Measurements from ENCODE around the gene TBCB. TPM values are rescaled to one million over a fixed set of nuclear protein-coding genes. Genes with fewer than 3 reads are reported as not detected.

Gene TBCB
- total RNA-seq, 2 experiments from 2014 or later = 141 to 166 TPM

DNA sequence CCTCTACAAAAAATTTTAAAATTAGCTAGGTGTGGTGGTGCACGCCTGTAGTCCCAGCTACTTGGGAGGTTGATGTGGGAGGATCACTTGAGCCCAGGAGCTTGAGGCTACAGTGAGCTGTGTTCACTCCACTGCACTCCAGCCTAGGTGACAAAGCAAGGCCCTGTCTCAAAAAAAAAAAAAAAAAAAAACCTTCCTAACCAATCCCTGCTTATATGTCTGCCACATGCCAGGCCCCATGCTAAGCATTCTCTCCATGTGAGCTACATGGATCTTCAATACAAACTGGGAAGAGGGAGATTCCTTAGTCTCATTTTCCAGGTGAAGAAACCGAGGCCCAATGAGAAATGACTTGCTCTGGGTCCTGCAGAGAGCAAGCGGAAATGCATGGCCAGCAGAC lies 6.6 kb upstream of the TBCB start:
- CTCF ChIA-PET = no interaction called here
- no peak overlapping the region for H3K4me3 Mint-ChIP-seq
- ATAC-seq = no peak
- peaks cover 10% of the 10 kb centered on the region for H3K36me3 Mint-ChIP-seq
- no peak overlapping the region for H3K27ac Mint-ChIP-seq
- peaks cover 8% of the 10 kb centered on the region for H3K4me1 Mint-ChIP-seq
- no peaks in the 10 kb centered on the region for H3K27me3 Mint-ChIP-seq
- DNase-seq = no peak
- H3K9me3 Mint-ChIP-seq (ENCODE audit: low read depth) = no peaks in the 10 kb centered on the region

DNA sequence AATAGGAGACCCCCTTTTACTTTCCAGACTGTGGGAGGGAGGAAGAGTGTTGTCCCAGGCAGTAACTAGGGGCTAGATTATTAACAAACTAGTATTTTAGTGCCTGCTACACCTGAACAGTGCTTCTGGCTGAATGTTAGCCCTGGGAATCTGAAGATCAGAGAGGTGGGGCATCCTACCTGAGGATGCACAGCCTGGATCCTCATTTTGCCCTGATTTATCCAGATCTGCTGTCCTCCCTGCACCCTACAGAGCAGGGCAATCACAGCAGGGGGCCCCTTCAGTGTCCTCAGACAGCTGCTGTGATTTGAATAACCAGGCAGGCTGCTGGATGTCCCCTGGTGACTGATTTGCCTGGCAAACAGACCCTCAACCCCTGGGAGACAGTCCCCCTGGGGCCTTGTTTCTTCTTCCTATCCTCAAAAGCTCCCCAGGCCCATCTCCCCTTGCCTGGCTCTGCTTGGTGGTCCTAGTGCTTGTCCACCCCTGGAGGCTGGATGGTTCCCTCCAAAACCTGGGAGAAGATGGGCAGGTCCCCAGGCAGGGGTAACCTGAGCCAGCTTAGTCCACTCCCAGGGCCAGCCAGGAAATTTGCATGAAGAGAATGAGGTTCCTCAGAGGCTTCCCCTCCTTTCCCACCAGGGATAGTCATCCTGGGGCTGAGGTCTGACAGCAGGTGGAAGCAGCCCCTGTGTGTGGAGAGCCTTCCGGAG lies 4.6 kb upstream of the TBCB start, which contains the start of gene OVOL3:
Gene OVOL3 (plus strand): TSS at position 657 of the 713 bp plus-strand sequence. CDS start 60 bp downstream, outside the sequence.
- DNase-seq (no peak), ATAC-seq (no peak)
- H3K36me3 Mint-ChIP-seq = peaks cover 8% of the 10 kb centered on the region
- H3K27ac Mint-ChIP-seq = peak within 1 kb of the TSS; percentile 26
- H3K4me3 Mint-ChIP-seq = no peak within 1 kb of the TSS
- H3K27me3 Mint-ChIP-seq = peaks cover 2% of the 10 kb centered on the region
- CTCF ChIA-PET = no interaction called here
- peaks cover 15% of the 10 kb centered on the region for H3K4me1 Mint-ChIP-seq
- no peaks in the 10 kb centered on the region for H3K9me3 Mint-ChIP-seq (ENCODE audit: low read depth)

- Mint-ChIP-seq H3K36me3 (peaks cover 8% of the 10 kb centered on the region), H3K4me3 (no peak overlapping the region), H3K4me1 (peaks cover 18% of the 10 kb centered on the region), H3K27ac (no peak overlapping the region), H3K27me3 (peaks cover 2% of the 10 kb centered on the region), H3K9me3 (ENCODE audit: low read depth) (no peaks in the 10 kb centered on the region)
- DNase-seq (no peak), ATAC-seq (no peak)
- CTCF ChIA-PET = no interaction called here
Observed at GRCh38 chr19:36111200-36111539, 4.1 kb upstream of the TBCB start.

DNA sequence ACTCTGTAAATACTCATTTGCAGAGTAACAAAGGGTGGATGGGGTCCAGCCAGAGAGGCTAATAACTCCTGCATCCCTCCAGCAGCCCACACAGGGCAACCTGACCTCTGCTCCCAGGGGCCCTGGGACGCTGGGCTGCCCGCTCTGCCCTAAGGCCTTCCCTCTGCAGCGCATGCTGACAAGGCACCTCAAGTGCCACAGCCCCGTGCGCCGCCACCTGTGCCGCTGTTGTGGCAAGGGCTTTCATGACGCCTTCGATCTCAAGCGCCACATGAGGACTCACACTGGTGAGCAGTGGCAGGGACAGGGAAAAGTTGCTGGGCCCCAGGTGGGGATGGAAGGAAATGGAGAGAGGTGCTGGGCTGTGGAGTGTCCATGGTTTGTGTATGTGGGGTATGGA lies 2.6 kb upstream of the TBCB start:
- CTCF ChIA-PET = no interaction called here
- ATAC-seq (no peak), DNase-seq (no peak)
- H3K27me3 Mint-ChIP-seq = peaks cover 2% of the 10 kb centered on the region
- peak overlapping the region; percentile 19 for H3K4me3 Mint-ChIP-seq
- H3K4me1 Mint-ChIP-seq = peaks cover 29% of the 10 kb centered on the region
- no peaks in the 10 kb centered on the region for H3K9me3 Mint-ChIP-seq (ENCODE audit: low read depth)
- peak overlapping the region; percentile 57 for H3K27ac Mint-ChIP-seq
- peaks cover 12% of the 10 kb centered on the region for H3K36me3 Mint-ChIP-seq

DNA sequence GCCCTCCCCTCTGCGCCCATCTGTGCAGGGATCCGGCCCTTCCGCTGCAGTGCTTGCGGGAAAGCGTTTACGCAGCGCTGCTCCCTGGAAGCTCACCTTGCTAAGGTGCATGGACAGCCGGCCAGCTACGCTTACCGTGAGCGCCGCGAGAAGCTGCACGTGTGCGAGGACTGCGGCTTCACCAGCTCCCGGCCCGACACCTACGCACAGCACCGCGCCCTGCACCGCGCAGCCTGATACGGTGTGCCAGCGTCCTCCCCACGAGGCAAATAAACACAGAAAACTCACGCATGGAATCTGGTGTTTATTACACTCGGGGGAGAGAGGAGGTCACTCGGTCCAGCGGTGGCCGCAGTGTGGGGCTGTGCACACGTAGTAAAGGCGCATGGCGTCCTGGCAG lies 1.8 kb upstream of the TBCB start:
- peaks cover 15% of the 10 kb centered on the region for H3K36me3 Mint-ChIP-seq
- ATAC-seq (no peak), DNase-seq (no peak)
- H3K4me1 Mint-ChIP-seq = peaks cover 33% of the 10 kb centered on the region
- H3K27me3 Mint-ChIP-seq = peaks cover 2% of the 10 kb centered on the region
- CTCF ChIA-PET = interaction anchor here (2.3 to 5.8 kb wide), 3 partner anchors 12 to 57 kb away, joined by 8 to 24 read pairs (median 10); no protein-coding TSS in a partner anchor
- no peaks in the 10 kb centered on the region for H3K9me3 Mint-ChIP-seq (ENCODE audit: low read depth)
- peak overlapping the region; percentile 91 for H3K4me3 Mint-ChIP-seq
- peak overlapping the region; percentile 94 for H3K27ac Mint-ChIP-seq

DNA sequence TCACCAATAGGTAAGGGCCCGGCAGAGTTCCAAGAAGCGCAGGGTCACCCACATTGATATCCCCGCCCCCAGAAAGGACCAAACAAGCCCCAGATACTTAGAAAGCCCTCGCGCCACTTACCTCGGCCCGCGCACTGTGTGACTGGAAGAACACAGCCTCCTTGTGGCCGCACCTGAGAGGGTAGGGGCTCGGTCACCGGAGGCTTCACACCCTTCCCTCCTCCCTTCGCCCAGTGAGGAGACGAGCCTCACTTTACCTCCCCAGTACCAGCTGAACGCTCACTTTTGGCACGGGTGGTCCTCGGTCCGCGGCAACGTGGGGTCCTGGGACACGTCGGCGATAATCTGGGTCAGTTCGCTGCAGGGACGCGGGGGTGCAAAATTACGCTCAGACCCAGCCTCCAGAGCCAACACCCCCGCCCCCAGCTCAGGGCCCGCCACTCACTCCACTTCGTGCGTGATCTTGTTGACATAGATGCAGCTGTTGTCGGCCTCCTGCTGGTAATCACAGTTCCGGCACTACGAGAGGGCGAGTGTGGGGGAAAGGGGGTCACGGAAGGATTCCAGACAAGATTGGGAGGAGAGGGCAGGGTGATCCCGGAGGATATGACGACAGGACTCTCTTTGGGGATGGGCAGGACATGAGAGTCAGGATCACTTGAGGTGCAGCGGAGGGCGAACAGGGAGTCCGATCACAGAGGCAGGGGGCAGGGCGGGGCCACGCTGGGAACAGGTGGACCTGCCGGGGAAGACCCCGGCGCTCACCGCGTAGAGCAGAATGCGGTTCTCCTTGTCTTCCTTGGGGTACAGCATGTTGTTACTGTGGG lies 1.2 kb upstream of the TBCB start:
- DNase-seq (peak; percentile 59), ATAC-seq (no peak)
- H3K27me3 Mint-ChIP-seq = peaks cover 2% of the 10 kb centered on the region
- H3K27ac Mint-ChIP-seq = peak overlapping the region; percentile 94
- peaks cover 35% of the 10 kb centered on the region for H3K4me1 Mint-ChIP-seq
- CTCF ChIA-PET = interaction anchor here (2.3 to 5.8 kb wide), 3 partner anchors 11 to 58 kb away, joined by 8 to 24 read pairs (median 10); no protein-coding TSS in a partner anchor
- H3K4me3 Mint-ChIP-seq = peak overlapping the region; percentile 91
- H3K9me3 Mint-ChIP-seq (ENCODE audit: low read depth) = no peaks in the 10 kb centered on the region
- peaks cover 15% of the 10 kb centered on the region for H3K36me3 Mint-ChIP-seq

- Mint-ChIP-seq H3K27ac (peak within 1 kb of the TSS; percentile 94), H3K9me3 (ENCODE audit: low read depth) (no peaks in the 10 kb centered on the region), H3K4me1 (peaks cover 35% of the 10 kb centered on the region), H3K36me3 (peaks cover 16% of the 10 kb centered on the region), H3K27me3 (peaks cover 2% of the 10 kb centered on the region), H3K4me3 (peak within 1 kb of the TSS; percentile 91)
- CTCF ChIA-PET = interaction anchor here (0.8 to 5.8 kb wide), 5 partner anchors 10 to 58 kb away, joined by 3 to 24 read pairs (median 8); no protein-coding TSS in a partner anchor
- peak; percentile 100 for DNase-seq
- ATAC-seq = peak; percentile 91
Observed at GRCh38 chr19:36114721-36115452, 381 bp upstream of the TBCB start, which contains the start of gene POLR2I. POLR2I (minus strand) TSS chr19:36114875; CDS start chr19:36114856, 19 bp downstream.

- CTCF ChIA-PET = interaction anchor here (0.6 to 5.8 kb wide), 5 partner anchors 9 to 54 kb away, joined by 3 to 24 read pairs (median 4); no protein-coding TSS in a partner anchor
- peaks cover 18% of the 10 kb centered on the region for H3K36me3 Mint-ChIP-seq
- peaks cover 35% of the 10 kb centered on the region for H3K4me1 Mint-ChIP-seq
- no peak for DNase-seq
- peak overlapping the region; percentile 91 for H3K4me3 Mint-ChIP-seq
- no peak for ATAC-seq
- peaks cover 2% of the 10 kb centered on the region for H3K27me3 Mint-ChIP-seq
- no peaks in the 10 kb centered on the region for H3K9me3 Mint-ChIP-seq (ENCODE audit: low read depth)
- peak overlapping the region; percentile 94 for H3K27ac Mint-ChIP-seq
Observed at GRCh38 chr19:36116344-36116637, 1.0 kb downstream of the TBCB start.

DNA sequence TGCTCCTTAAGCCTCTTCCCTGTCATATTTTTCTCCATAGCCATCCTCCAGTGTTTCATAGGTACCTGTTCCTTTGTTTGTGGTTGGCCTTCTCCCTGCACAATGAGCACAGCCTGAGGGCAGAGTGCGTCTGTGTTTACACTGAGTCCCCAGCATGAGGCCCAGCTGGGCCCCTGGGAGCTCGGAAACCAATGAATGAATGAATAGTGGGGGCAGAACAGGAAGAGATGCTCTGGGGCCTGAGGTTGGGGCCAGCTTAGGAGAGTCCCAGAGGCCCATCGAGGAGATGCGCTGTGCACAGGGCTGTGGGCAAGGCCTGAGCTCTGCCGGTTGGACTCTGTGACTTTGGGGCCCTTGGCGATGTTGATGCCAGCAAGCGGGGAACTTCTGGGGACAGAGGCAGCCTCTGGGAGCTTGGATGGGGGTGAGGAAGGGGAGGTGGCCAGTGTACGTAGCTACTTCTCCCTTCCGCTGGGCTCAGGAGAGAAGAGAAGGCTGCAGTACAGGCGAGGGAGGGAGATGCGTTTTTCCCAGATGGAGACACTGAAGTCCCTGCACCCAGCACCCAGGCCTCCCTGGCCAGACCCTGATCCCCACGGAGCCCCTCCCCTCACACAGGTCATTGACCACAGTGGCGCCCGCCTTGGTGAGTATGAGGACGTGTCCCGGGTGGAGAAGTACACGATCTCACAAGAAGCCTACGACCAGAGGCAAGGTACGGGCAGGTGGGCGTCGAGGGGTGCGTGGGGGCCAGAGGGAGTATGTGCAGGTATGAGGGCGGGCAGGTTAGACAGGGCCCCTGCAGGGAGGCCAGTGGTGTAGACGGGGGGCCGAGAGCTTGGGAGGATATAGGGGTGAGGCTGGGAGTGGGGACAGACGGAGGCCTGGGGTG lies 5.1 kb downstream of the TBCB start:
- Mint-ChIP-seq H3K4me3 (no peak overlapping the region), H3K27ac (no peak overlapping the region), H3K4me1 (peaks cover 20% of the 10 kb centered on the region)

GRCh38 chr19:36120984-36121358 lies 5.7 kb downstream of the TBCB start:
- ATAC-seq (no peak), DNase-seq (no peak)
- CTCF ChIA-PET = no interaction called here
- H3K27ac Mint-ChIP-seq = no peak overlapping the region
- H3K4me1 Mint-ChIP-seq = peaks cover 19% of the 10 kb centered on the region
- H3K9me3 Mint-ChIP-seq (ENCODE audit: low read depth) = no peaks in the 10 kb centered on the region
- H3K27me3 Mint-ChIP-seq = no peaks in the 10 kb centered on the region
- peaks cover 33% of the 10 kb centered on the region for H3K36me3 Mint-ChIP-seq
- H3K4me3 Mint-ChIP-seq = no peak overlapping the region

More for the DNA sequence above, 5.1 kb downstream of the TBCB start:
- Mint-ChIP-seq H3K36me3 (peaks cover 27% of the 10 kb centered on the region), H3K9me3 (ENCODE audit: low read depth) (no peaks in the 10 kb centered on the region), H3K27me3 (no peaks in the 10 kb centered on the region)
- CTCF ChIA-PET = no interaction called here
- ATAC-seq = no peak
- no peak for DNase-seq

DNA sequence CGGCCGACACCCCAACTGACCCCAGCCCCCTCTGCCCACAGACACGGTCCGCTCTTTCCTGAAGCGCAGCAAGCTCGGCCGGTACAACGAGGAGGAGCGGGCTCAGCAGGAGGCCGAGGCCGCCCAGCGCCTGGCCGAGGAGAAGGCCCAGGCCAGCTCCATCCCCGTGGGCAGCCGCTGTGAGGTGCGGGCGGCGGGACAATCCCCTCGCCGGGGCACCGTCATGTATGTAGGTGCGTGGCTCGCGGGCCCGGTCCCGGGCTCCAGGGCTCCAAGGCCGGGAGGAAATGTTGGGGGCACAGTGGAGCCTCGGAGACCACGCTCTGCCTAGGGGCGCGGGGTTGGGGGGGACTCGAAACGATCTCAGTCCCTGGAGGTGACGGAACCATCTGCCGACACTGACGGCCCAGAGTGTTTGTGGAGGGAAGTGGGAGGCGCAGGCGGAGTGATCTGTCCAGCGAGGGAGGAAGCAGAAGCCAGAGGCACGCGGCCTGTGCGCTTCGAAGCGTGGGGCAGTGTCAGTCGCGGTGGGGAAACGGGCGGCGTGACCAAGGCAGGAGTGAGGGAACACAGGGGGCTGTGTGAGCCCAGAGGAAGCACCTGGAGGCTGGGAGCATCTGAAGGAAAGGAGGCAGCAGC lies 6.3 kb downstream of the TBCB start:
- ATAC-seq = no peak

GRCh38 chr19:36125557-36125956 lies 10.3 kb downstream of the TBCB start:
- Mint-ChIP-seq H3K36me3 (peaks cover 21% of the 10 kb centered on the region), H3K4me3 (no peak overlapping the region), H3K4me1 (peaks cover 10% of the 10 kb centered on the region), H3K27me3 (no peaks in the 10 kb centered on the region), H3K9me3 (ENCODE audit: low read depth) (no peaks in the 10 kb centered on the region), H3K27ac (no peak overlapping the region)
- DNase-seq (no peak), ATAC-seq (no peak)
- CTCF ChIA-PET = interaction anchor here (1.8 to 9.1 kb wide), 2 partner anchors 11 to 45 kb away, joined by 10 to 150 read pairs; partner anchors contain the start of genes POLR2I and TBCB

More for the DNA sequence above, 6.3 kb downstream of the TBCB start:
- no peak for DNase-seq
- peaks cover 13% of the 10 kb centered on the region for H3K4me1 Mint-ChIP-seq
- no peak overlapping the region for H3K4me3 Mint-ChIP-seq
- no peaks in the 10 kb centered on the region for H3K27me3 Mint-ChIP-seq
- H3K9me3 Mint-ChIP-seq (ENCODE audit: low read depth) = no peaks in the 10 kb centered on the region
- H3K27ac Mint-ChIP-seq = no peak overlapping the region
- CTCF ChIA-PET = no interaction called here
- peaks cover 33% of the 10 kb centered on the region for H3K36me3 Mint-ChIP-seq
